ENCODE results near the gene SDR39U1.
A peak's percentile ranks its signal among the peaks of the same experiment; 100 is the strongest.

SDR39U1 gene

GRCh38 chr14:24399999-24400718, 42.4 kb downstream of the SDR39U1 start:
- peaks cover 3% of the 10 kb centered on the region for H3K4me1 Mint-ChIP-seq (ENCODE audit: low read depth)
- peaks cover 74% of the 10 kb centered on the region for H3K27me3 Mint-ChIP-seq (ENCODE audit: low read depth)
- no peak overlapping the region for H3K4me3 Mint-ChIP-seq
- H3K27ac Mint-ChIP-seq: no peak overlapping the region
- no peaks in the 10 kb centered on the region for H3K36me3 Mint-ChIP-seq (ENCODE audit: low read depth)
- no peaks in the 10 kb centered on the region for H3K9me3 Mint-ChIP-seq

- Mint-ChIP-seq H3K9me3 (no peaks in the 10 kb centered on the region), H3K36me3 (ENCODE audit: low read depth) (no peaks in the 10 kb centered on the region), H3K27ac (no peak overlapping the region), H3K27me3 (ENCODE audit: low read depth) (peaks cover 66% of the 10 kb centered on the region), H3K4me3 (peak overlapping the region; percentile 32), H3K4me1 (ENCODE audit: low read depth) (peaks cover 3% of the 10 kb centered on the region)
Measured at GRCh38 chr14:24399447-24399822, 43.1 kb downstream of the SDR39U1 start.

GRCh38 chr14:24398653-24399446, 43.7 kb downstream of the SDR39U1 start, which contains the start of gene NYNRIN:
Gene NYNRIN (plus strand): TSS chr14:24399003. CDS start chr14:24399247, 244 bp downstream.
- H3K9me3 Mint-ChIP-seq: no peaks in the 10 kb centered on the region
- peaks cover 3% of the 10 kb centered on the region for H3K4me1 Mint-ChIP-seq (ENCODE audit: low read depth)
- H3K4me3 Mint-ChIP-seq: peak within 1 kb of the TSS; percentile 32
- no peaks in the 10 kb centered on the region for H3K36me3 Mint-ChIP-seq (ENCODE audit: low read depth)
- peaks cover 65% of the 10 kb centered on the region for H3K27me3 Mint-ChIP-seq (ENCODE audit: low read depth)
- no peak within 1 kb of the TSS for H3K27ac Mint-ChIP-seq

- no peaks in the 10 kb centered on the region for H3K9me3 Mint-ChIP-seq
Measured at GRCh38 chr14:24398293-24398652, 44.3 kb downstream of the SDR39U1 start.

GRCh38 chr14:24397639-24398292, 44.8 kb downstream of the SDR39U1 start:
- Mint-ChIP-seq H3K4me1 (ENCODE audit: low read depth) (peaks cover 3% of the 10 kb centered on the region), H3K27ac (no peak overlapping the region), H3K4me3 (no peak overlapping the region), H3K36me3 (ENCODE audit: low read depth) (no peaks in the 10 kb centered on the region), H3K9me3 (no peaks in the 10 kb centered on the region), H3K27me3 (ENCODE audit: low read depth) (peaks cover 55% of the 10 kb centered on the region)

More at GRCh38 chr14:24398293-24398652, 44.3 kb downstream of the SDR39U1 start:
- Mint-ChIP-seq H3K27me3 (ENCODE audit: low read depth) (peaks cover 60% of the 10 kb centered on the region), H3K36me3 (ENCODE audit: low read depth) (no peaks in the 10 kb centered on the region), H3K4me1 (ENCODE audit: low read depth) (peaks cover 3% of the 10 kb centered on the region), H3K4me3 (no peak overlapping the region), H3K27ac (no peak overlapping the region)

- Mint-ChIP-seq H3K4me3 (no peak overlapping the region), H3K36me3 (ENCODE audit: low read depth) (no peaks in the 10 kb centered on the region), H3K27me3 (ENCODE audit: low read depth) (peaks cover 53% of the 10 kb centered on the region), H3K9me3 (no peaks in the 10 kb centered on the region), H3K27ac (no peak overlapping the region), H3K4me1 (ENCODE audit: low read depth) (peaks cover 3% of the 10 kb centered on the region)
Measured at GRCh38 chr14:24395609-24396582, 46.7 kb downstream of the SDR39U1 start.

- H3K9me3 Mint-ChIP-seq: no peaks in the 10 kb centered on the region
- peaks cover 52% of the 10 kb centered on the region for H3K27me3 Mint-ChIP-seq (ENCODE audit: low read depth)
Measured at GRCh38 chr14:24394275-24394674, 48.3 kb downstream of the SDR39U1 start.

GRCh38 chr14:24392325-24393091, 50.1 kb downstream of the SDR39U1 start:
- no peaks in the 10 kb centered on the region for H3K36me3 Mint-ChIP-seq (ENCODE audit: low read depth)
- no peak overlapping the region for H3K27ac Mint-ChIP-seq
- H3K4me3 Mint-ChIP-seq: no peak overlapping the region

More at GRCh38 chr14:24394275-24394674, 48.3 kb downstream of the SDR39U1 start:
- Mint-ChIP-seq H3K27ac (no peak overlapping the region), H3K36me3 (ENCODE audit: low read depth) (no peaks in the 10 kb centered on the region), H3K4me1 (ENCODE audit: low read depth) (no peaks in the 10 kb centered on the region), H3K4me3 (no peak overlapping the region)

GRCh38 chr14:24390701-24391468, 51.7 kb downstream of the SDR39U1 start:
- Mint-ChIP-seq H3K27me3 (ENCODE audit: low read depth) (peaks cover 54% of the 10 kb centered on the region), H3K4me3 (no peak overlapping the region), H3K9me3 (no peaks in the 10 kb centered on the region), H3K4me1 (ENCODE audit: low read depth) (no peaks in the 10 kb centered on the region), H3K36me3 (ENCODE audit: low read depth) (no peaks in the 10 kb centered on the region), H3K27ac (no peak overlapping the region)

More at GRCh38 chr14:24392325-24393091, 50.1 kb downstream of the SDR39U1 start:
- no peaks in the 10 kb centered on the region for H3K4me1 Mint-ChIP-seq (ENCODE audit: low read depth)
- H3K27me3 Mint-ChIP-seq (ENCODE audit: low read depth): peaks cover 64% of the 10 kb centered on the region
- H3K9me3 Mint-ChIP-seq: no peaks in the 10 kb centered on the region
